ELR (cell line): Measurements from ENCODE around the gene SIRT2.
A peak's percentile ranks its signal among the peaks of the same experiment; 100 is the strongest.
"Not testable (repeated sequence)": the region's sequence is repeated elsewhere in the genome, so short reads cannot be mapped to it uniquely, and the experiment has no call there.

ENCODE experiments used
- DNase-seq: peaks from one replicate; pipeline ENCODE4 v3.0.0-alpha.2; 2015; ENCODE audit warnings: low read depth

SIRT2 gene

GRCh38 chr19:38898788-38899446, 501 bp downstream of the SIRT2 start:
- DNase-seq = peak; percentile 40

DNA sequence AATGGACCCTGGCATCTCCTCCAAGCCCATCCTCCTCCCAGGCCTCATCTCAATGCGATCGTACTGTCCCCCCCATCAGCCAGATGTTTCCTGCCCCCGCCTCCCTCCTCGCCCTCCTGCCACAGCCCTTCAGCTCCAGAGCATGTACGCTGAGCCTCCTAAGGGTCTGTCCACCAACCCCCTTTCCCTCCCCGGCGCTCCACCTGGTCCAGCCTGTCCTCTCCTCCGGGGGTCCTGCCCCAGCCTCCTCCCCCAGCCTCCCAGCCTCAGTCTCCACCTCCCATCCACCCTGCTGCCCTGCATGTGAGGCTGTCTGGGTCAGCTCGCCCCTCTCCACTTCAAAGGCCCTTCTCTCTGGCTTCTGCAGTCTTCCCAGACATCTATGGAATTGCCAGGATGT, 4.5 kb downstream of the SIRT2 start:
- DNase-seq = no peak

DNA sequence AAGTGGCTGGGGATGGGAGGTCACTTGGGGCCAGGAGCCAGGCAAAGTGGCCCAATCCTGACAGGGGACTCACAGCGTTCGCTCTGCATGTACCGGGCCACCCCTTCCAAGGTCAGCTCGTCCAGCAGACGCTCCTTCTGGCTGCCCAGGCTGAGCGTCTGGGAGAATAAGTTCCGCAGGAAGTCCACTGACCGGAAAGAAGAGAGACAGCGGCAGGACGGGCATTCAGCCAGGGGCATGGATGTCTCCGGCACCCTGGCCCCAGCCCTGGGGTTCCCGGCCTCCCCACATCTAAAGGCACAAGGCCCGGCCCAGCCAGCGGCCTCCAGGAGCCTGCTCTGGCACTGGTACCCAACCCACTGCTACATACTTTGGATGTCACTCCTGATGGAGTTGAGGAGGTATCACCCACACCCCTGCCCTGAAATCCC, 6.1 kb downstream of the SIRT2 start:
- DNase-seq = no peak

DNA sequence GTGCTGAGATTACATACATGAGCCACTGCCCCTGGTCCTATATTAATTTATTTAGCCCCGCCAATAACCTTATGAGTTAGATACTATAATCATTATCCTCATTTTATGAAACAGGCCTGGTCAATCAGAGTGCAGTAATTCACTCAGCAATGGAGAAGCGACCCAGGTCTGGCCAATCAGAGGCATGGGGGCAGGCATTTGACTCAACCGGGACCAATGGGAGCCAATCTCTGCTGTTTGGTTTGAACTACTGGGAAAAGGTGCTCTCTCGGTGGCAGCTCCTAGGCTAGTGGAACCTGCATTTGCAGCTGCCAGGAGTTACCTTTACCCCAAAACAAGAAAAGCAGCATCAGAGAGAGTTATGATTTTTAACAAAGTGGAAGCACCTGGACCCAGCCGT, 6.6 kb downstream of the SIRT2 start:
- DNase-seq = no peak

- no peak for DNase-seq
These were observed 7.6 kb downstream of the SIRT2 start for GRCh38 chr19:38891771-38892170.

DNA sequence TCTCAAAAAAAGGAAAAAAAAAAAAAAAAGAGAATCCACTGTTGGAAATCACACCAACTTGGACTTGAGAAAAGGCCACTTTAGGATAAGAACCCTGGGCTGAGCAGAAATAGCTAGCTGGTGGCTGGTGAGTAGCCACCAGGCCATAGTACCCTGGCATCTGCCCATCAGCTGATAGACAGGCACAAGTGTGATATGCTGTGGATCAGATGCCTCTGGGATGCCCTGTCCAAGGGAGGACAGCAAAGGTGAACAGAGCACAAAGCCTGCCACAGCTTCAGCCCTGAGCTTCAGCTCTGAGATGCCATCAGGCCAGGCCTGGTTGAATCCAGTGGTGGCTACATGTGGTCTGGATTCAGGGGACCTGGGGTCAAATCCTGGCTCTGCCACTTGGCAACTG, 8.7 kb downstream of the SIRT2 start:
- no peak for DNase-seq

- no peak for DNase-seq
These were observed 9.6 kb downstream of the SIRT2 start for GRCh38 chr19:38889803-38890202.

DNA sequence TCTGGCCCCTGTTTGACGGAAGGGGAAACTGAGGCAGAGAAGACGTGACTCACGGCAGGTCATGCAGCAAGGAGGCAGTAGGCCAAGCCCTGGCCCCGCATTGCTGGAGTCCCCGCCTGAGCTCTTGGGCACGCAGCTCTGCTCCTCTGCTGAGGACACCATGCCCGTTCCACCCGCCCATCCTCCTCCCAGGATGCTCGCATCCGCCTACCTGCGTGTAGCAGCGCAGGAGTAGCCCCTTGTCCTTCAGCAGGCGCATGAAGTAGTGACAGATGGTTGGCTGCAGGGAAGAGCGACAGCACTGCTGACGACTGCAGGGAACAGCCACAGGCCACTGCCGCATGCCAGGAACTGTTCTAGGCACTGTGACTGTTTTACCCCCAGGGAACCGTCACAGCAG, 10.5 kb downstream of the SIRT2 start:
- DNase-seq = no peak

DNA sequence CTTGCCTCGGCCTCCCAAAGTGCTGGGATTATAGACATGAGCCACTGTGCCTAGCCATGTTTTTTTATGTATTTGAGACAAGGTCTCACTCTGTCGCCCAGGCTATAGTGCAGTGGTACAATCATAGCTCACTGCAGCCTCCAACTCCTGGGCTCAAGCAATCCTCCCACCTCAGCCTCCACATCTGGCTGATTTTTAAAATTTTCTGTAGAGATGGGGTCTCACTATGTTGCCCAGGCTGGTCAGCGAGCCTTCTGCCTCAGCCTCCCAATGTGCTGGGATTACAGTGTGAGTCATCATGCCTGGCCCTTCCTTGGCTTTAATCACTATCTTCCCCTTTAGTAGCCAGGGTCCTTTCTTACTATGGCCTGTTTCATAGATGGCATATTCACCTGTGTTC, 14.7 kb downstream of the SIRT2 start:
- DNase-seq = not testable (repeated sequence)

GRCh38 chr19:38883286-38883685, 16.1 kb downstream of the SIRT2 start:
- DNase-seq = no peak

DNA sequence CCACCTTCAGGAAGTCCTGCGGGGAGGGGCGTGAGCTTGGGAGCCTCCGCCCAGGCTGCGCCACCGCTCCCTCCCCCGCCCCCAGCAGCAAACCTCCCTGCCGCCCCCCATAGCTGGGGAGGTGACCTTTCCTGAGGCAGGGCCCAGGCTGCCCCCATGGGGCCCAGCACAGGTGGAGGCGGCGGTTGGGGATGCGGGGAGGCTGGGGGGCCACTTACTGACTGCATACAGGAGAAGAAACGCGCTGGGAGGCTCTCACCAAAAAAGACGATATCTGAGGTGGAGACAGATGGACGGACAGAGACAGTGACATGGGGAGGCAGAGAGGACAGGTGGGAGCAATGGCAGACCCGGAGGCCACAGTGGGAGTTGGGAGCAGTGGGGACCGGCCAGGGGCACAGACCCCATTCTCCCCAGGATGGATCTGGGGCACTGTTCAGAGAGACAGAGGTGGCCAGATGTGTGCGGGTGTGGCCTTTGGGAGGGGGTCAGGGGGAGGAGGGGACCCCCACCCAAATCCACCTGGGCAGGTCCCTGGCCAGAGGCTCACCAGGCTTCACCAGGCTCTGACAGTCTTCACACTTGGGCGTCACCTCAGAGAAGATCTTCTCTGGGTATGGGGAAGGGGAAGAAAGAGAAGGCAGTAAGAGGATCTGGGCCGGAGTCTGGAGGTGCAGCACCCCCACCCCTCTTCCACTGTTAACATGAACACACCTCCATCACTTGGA, 18.4 kb downstream of the SIRT2 start:
- DNase-seq = no peak

DNA sequence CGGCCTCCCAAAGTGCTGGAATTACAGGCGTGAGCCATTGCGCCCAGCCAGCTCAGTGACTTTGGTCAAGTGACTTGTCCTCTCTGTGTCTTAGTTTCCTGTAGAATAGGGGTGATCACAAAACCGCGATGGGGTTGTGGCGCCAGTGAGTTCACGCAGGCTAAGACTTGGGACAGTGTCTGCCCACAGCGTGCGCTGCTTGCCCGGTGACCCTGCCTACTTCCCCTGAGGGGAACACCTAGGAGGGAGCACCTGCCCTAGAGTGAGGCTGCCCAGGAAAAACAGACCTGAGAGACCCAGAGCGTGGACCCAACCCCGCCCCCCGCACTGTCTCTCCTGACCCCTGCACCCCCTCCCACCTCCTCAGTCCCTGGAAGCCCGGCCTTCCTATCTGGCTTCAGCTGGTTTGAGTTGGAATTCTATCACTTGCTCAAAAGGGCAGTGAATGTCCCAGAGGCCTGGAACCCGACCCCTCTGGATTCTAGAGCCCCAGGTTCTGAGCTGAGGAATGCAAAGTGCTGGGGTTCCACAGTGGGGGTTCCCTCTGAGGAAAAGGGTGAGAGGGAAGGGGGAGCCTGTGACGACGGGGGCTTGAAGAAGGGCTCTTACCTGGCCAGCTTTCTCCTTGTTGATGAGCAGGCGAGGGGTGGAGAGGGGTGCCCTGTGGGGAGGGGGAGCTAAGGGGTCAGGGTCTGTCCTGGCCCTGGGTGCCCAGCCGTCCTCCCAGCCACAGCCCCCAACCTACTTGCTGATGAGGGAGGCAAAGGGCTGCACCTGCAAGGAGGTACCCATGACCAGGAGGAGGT, 19.1 kb downstream of the SIRT2 start:
- DNase-seq = no peak

GRCh38 chr19:38879400-38879751, 20.0 kb downstream of the SIRT2 start:
- DNase-seq = no peak

GRCh38 chr19:38878575-38879399, 20.6 kb downstream of the SIRT2 start:
- no peak for DNase-seq

DNA sequence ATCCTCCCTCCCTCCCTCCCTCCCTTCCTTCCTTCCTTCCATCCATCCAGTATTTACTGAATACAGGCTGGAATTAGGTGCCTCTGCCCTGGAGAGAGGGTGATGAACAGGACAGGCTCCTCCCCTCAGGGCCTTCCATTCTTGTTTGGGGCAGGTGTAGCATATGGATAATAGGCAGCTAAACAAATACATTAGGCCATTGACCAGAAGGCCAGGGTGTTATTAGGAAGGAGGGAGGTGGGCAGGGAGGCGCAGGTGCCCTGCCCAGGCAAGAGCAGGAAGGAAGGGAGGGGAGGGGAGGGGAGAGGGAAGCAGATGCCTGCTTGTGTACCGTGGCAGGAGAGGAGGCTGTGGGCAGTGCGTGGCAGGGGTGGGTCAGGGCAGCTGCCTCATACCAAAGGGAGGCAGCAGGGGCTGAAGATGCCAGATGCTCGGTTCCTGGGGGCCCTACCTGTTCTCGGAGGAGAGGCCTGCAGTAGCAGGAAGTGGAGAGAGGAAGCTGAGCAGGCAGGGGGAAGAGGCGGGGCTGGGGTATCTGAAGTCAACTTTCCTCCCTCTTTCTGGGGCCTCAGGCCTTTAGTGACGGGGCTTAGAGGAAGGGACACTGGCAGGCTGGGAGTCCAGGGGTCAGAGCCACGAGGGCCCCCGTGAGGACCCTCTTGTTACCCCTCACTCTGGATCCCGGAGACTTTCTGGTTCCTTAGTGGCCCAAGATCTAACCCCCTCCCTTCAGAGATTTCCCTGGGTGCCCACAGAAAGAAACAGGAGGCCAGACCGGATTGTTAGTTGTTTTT, 21.4 kb downstream of the SIRT2 start, which contains the start of gene RINL:
Gene RINL, minus strand, starts transcription at position 495 of the 794 bp plus-strand sequence. CDS start 1,533 bp downstream, outside the sequence.
- no peak for DNase-seq

GRCh38 chr19:38875656-38876395, 23.6 kb downstream of the SIRT2 start:
- no peak for DNase-seq

GRCh38 chr19:38873400-38873799, 26.0 kb downstream of the SIRT2 start:
- not testable (repeated sequence) for DNase-seq

DNA sequence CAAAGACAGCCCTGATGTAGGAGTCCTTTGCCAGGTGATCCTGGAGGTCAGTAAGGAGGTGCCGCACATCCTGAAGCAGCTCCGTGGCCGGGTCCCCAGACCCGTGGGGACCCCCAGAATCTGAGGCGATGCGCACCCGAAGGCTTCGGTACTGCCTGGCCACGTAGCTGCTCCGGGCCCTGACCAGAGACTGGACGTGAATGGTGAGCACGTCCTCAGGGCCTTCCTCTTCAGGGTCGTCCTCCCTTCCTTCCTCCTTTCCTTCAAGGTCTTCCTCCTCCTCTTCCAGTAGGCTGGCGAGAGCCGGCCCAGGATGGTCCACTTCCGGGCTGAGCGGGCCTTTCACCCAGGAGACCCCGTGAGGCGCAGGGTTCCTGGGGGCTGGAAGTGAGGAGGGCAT, 28.8 kb downstream of the SIRT2 start:
- DNase-seq = no peak

- DNase-seq = peak; percentile 69
These were observed 29.4 kb downstream of the SIRT2 start for GRCh38 chr19:38869836-38870607.
